Esophagus (tissue), 2 donors: Measurements from ENCODE around the gene KPNA3. TPM values are rescaled to one million over a fixed set of nuclear protein-coding genes. Genes with fewer than 3 reads are reported as not detected.
"Not testable (repeated sequence)": the region's sequence is repeated elsewhere in the genome, so short reads cannot be mapped to it uniquely, and the experiment has no call there.

Experiments used
- H3K27ac ChIP-seq, 2 donors: one replicate each; pipeline ENCODE4 v1.5.1; 2013; ENCODE audit warnings: low read depth in 2 of 2, mild to moderate bottlenecking in 2 of 2, inconsistent platforms in 1 of 2, low read length in 1 of 2, moderate library complexity in 1 of 2
- H3K27me3 ChIP-seq, 2 donors: one replicate each; pipeline ENCODE4 v1.6.1; 2013; ENCODE audit warnings: low read length in 2 of 2, control low read depth in 1 of 2, mild to moderate bottlenecking in 1 of 2; ENCODE audit not compliant: insufficient read depth in 2 of 2, control insufficient read depth in 1 of 2
- H3K36me3 ChIP-seq, 2 donors: one replicate each; pipeline ENCODE4 v1.6.1; 2013; ENCODE audit warnings: low read length in 1 of 2; ENCODE audit not compliant: control insufficient read depth in 2 of 2, insufficient read depth in 2 of 2
- H3K4me1 ChIP-seq, 2 donors: one replicate each; pipeline ENCODE4 v1.6.1; 2013; ENCODE audit warnings: low read length in 1 of 2; ENCODE audit not compliant: control insufficient read depth in 2 of 2, insufficient read depth in 2 of 2
- H3K4me3 ChIP-seq, 2 donors: one replicate each; pipeline ENCODE4 v1.5.1; 2013; ENCODE audit warnings: low read length in 2 of 2, mild to moderate bottlenecking in 2 of 2, low read depth in 1 of 2, moderate library complexity in 1 of 2
- H3K9me3 ChIP-seq, 2 donors: one replicate each; pipeline ENCODE4 v1.6.1; 2013; ENCODE audit warnings: mild to moderate bottlenecking in 2 of 2, low read depth in 1 of 2, low read length in 1 of 2, moderate library complexity in 1 of 2; ENCODE audit not compliant: control insufficient read depth in 2 of 2, insufficient read depth in 1 of 2
- WGBS, 2 donors: extraction: QIAGEN DNeasy Blood & Tissue Kit; methylation state at CpG; one replicate each; pipeline ENCODE4 v1.1.7; 2013; 5-methylcytosine and 5-hydroxymethylcytosine counted together
- polyA plus RNA-seq, 2 donors: library from polyadenylated mRNA; stranded (reverse); fragments of 200-250 nt; gene quantifications; one replicate each; pipeline ENCODE4 v1.2.3, GENCODE V29; 2013
- donor health status: healthy with polysubstance abuse.
- donor health status: Bipolar disorder and iron deficiency.

KPNA3 gene
- polyA plus RNA-seq, 2 donors: 11.7 to 15.0 TPM

- Histone ChIP-seq H3K27me3 (no peaks in the 10 kb centered on the region), H3K9me3 (no peaks in the 10 kb centered on the region), H3K36me3 (no peaks in the 10 kb centered on the region), H3K27ac (no peak overlapping the region), H3K4me1 (peaks cover 0 to 4% of the 10 kb centered on the region in 2 donors), H3K4me3 (no peak overlapping the region)
- WGBS, 2 donors: 43 to 72% methylated on average over 2 of the region's 2 CpGs
These were observed 36.0 kb upstream of the KPNA3 start for GRCh38 chr13:49828453-49828852.

- H3K27ac ChIP-seq: no peak overlapping the region
- peaks cover 0 to 2% of the 10 kb centered on the region in 2 donors for H3K4me1 ChIP-seq
- WGBS, 2 donors: 82 to 84% methylated on average over 3 of the region's 3 CpGs
These were observed 35.4 kb upstream of the KPNA3 start for GRCh38 chr13:49827891-49828290.

GRCh38 chr13:49827336-49827735 lies 34.9 kb upstream of the KPNA3 start:
- H3K27ac ChIP-seq: no peak overlapping the region
- 80 to 83% methylated on average over 2 of the region's 2 CpGs for WGBS, 2 donors

More at GRCh38 chr13:49827891-49828290, 35.4 kb upstream of the KPNA3 start:
- Histone ChIP-seq H3K36me3 (no peaks in the 10 kb centered on the region), H3K27me3 (no peaks in the 10 kb centered on the region), H3K9me3 (no peaks in the 10 kb centered on the region), H3K4me3 (no peak overlapping the region)

GRCh38 chr13:49821216-49822009 lies 28.9 kb upstream of the KPNA3 start:
- Histone ChIP-seq H3K27me3 (peaks cover 0 to 2% of the 10 kb centered on the region in 2 donors), H3K9me3 (no peaks in the 10 kb centered on the region), H3K4me1 (no peaks in the 10 kb centered on the region), H3K4me3 (no peak overlapping the region), H3K27ac (no peak overlapping the region), H3K36me3 (no peaks in the 10 kb centered on the region)
- 59 to 67% methylated on average over 5 of the region's 5 CpGs for WGBS, 2 donors

More at GRCh38 chr13:49827336-49827735, 34.9 kb upstream of the KPNA3 start:
- H3K27me3 ChIP-seq: no peaks in the 10 kb centered on the region
- no peaks in the 10 kb centered on the region for H3K9me3 ChIP-seq
- H3K36me3 ChIP-seq: no peaks in the 10 kb centered on the region
- no peak overlapping the region for H3K4me3 ChIP-seq
- peaks cover 0 to 2% of the 10 kb centered on the region in 2 donors for H3K4me1 ChIP-seq

- Histone ChIP-seq H3K4me1 (no peaks in the 10 kb centered on the region), H3K9me3 (no peaks in the 10 kb centered on the region), H3K27me3 (peaks cover 0 to 2% of the 10 kb centered on the region in 2 donors), H3K36me3 (no peaks in the 10 kb centered on the region), H3K27ac (no peak overlapping the region), H3K4me3 (no peak overlapping the region)
- 82 to 91% methylated on average over 2 of the region's 2 CpGs for WGBS, 2 donors
These were observed 28.2 kb upstream of the KPNA3 start for GRCh38 chr13:49820591-49821215.

GRCh38 chr13:49816047-49816446 lies 23.6 kb upstream of the KPNA3 start:
- H3K36me3 ChIP-seq, H3K27ac ChIP-seq, H3K9me3 ChIP-seq, H3K4me1 ChIP-seq, H3K4me3 ChIP-seq, H3K27me3 ChIP-seq: not testable (repeated sequence)
- WGBS, 2 donors: 91 to 94% methylated on average over 4 of the region's 4 CpGs

GRCh38 chr13:49814551-49815270 lies 22.2 kb upstream of the KPNA3 start:
- Histone ChIP-seq H3K9me3 (no peaks in the 10 kb centered on the region), H3K27ac (no peak overlapping the region), H3K27me3 (peaks cover 0 to 2% of the 10 kb centered on the region in 2 donors), H3K4me3 (no peak overlapping the region), H3K4me1 (no peaks in the 10 kb centered on the region), H3K36me3 (no peaks in the 10 kb centered on the region)
- 83 to 84% methylated on average over 7 of the region's 7 CpGs for WGBS, 2 donors

- WGBS, 2 donors: 62 to 63% methylated on average over 4 of the region's 4 CpGs
These were observed 20.3 kb upstream of the KPNA3 start for GRCh38 chr13:49812812-49813211.

GRCh38 chr13:49811527-49811908 lies 19.0 kb upstream of the KPNA3 start:
- H3K9me3 ChIP-seq: no peaks in the 10 kb centered on the region
- no peak overlapping the region for H3K4me3 ChIP-seq
- no peaks in the 10 kb centered on the region for H3K27me3 ChIP-seq
- H3K4me1 ChIP-seq: no peaks in the 10 kb centered on the region
- H3K27ac ChIP-seq: no peak overlapping the region
- H3K36me3 ChIP-seq: no peaks in the 10 kb centered on the region
- WGBS, 2 donors: 92 to 93% methylated on average over 4 of the region's 4 CpGs

More at GRCh38 chr13:49812812-49813211, 20.3 kb upstream of the KPNA3 start:
- no peaks in the 10 kb centered on the region for H3K36me3 ChIP-seq
- no peaks in the 10 kb centered on the region for H3K4me1 ChIP-seq
- H3K4me3 ChIP-seq: no peak overlapping the region
- H3K9me3 ChIP-seq: no peaks in the 10 kb centered on the region
- H3K27me3 ChIP-seq: peaks cover 0 to 2% of the 10 kb centered on the region in 2 donors
- no peak overlapping the region for H3K27ac ChIP-seq
